T-helper 1 cell treated with Interleukin-12 subunit alpha and Interleukin-12 subunit beta and Interleukin-4 antibody, amounts not matched to agents 30 μg/mL and 1 μg/mL, for 36 hours (primary cell): ENCODE measurements around the gene KRTAP10-10.
"Not testable (repeated sequence)": the region's sequence is repeated elsewhere in the genome, so short reads cannot be mapped to it uniquely, and the experiment has no call there.

Source experiments
- H3K27ac Mint-ChIP-seq: one replicate; pipeline ENCODE4 v1.8.0; 2021; ENCODE audit warnings: mild to moderate bottlenecking, mixed read lengths
- H3K27me3 Mint-ChIP-seq: one replicate; pipeline ENCODE4 v1.8.0; 2021; ENCODE audit warnings: low read depth, mixed read lengths
- H3K36me3 Mint-ChIP-seq: one replicate; pipeline ENCODE4 v1.8.0; 2021; ENCODE audit warnings: low read depth, mixed read lengths
- H3K4me1 Mint-ChIP-seq: one replicate; pipeline ENCODE4 v1.8.0; 2021; ENCODE audit warnings: low read depth, mixed read lengths
- H3K4me3 Mint-ChIP-seq: one replicate; pipeline ENCODE4 v1.8.0; 2021; ENCODE audit warnings: mild to moderate bottlenecking, moderate library complexity, mixed read lengths
- H3K9me3 Mint-ChIP-seq: one replicate; pipeline ENCODE4 v1.8.0; 2021; ENCODE audit warnings: mixed read lengths

KRTAP10-10 gene, protein sequence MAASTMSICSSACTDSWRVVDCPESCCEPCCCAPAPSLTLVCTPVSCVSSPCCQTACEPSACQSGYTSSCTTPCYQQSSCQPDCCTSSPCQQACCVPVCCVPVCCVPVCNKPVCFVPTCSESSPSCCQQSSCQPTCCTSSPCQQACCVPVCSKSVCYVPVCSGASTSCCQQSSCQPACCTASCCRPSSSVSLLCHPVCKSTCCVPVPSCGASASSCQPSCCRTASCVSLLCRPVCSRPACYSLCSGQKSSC

GRCh38 chr21:44637018-44637850 is at the start of gene KRTAP10-10:
Gene KRTAP10-10 (plus strand): TSS chr21:44637356. CDS start chr21:44637418, 62 bp downstream.
- Mint-ChIP-seq H3K27ac (peak within 1 kb of the TSS; percentile 55), H3K27me3 (peaks cover 36% of the 10 kb centered on the region), H3K4me3 (no peak within 1 kb of the TSS), H3K9me3 (peaks cover 44% of the 10 kb centered on the region), H3K36me3 (peaks cover 14% of the 10 kb centered on the region), H3K4me1 (no peaks in the 10 kb centered on the region)

GRCh38 chr21:44589094-44589493 is 48.1 kb upstream of the KRTAP10-10 start:
- no peaks in the 10 kb centered on the region for H3K9me3 Mint-ChIP-seq
- H3K4me1 Mint-ChIP-seq: peaks cover 4% of the 10 kb centered on the region
- H3K27ac Mint-ChIP-seq: no peak overlapping the region
- no peak overlapping the region for H3K4me3 Mint-ChIP-seq
- no peaks in the 10 kb centered on the region for H3K36me3 Mint-ChIP-seq
- peaks cover 49% of the 10 kb centered on the region for H3K27me3 Mint-ChIP-seq

DNA sequence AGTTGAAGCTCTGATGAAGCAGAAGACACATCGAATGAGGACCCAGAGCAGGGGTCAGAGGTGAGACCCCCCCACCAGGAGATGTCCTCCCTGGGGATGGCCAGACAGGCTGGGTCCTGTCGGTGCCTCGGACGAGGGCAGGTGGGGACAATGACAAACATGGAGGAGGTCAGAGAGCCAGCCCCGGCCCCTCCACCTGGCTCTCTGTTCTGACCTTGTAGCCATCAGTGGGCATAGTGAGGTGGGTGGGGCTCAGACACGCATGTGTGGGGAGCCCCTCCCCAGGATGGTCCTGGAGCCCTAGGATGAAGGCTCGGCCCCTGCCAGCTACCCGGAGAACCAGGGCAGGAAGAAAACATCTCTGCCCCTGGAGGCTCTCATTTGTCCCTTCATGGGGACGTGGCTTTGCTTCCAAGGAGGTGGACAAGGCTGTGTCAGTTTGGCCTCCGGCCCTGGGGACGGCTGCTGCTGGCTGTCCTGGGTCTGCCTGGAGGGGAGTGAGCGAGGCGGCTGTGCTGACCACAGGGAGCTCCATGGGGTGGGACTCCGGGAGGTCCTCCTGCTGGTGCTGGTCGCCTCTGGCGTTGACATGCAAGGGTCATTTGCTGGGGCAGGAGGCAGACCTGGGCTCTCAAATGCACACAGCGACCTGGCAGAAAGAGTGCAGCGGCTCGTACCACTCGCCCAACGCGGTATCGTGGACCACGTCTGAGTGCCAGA is 47.4 kb upstream of the KRTAP10-10 start:
- Mint-ChIP-seq H3K9me3 (no peaks in the 10 kb centered on the region), H3K27ac (no peak overlapping the region), H3K27me3 (peaks cover 45% of the 10 kb centered on the region), H3K36me3 (no peaks in the 10 kb centered on the region), H3K4me3 (no peak overlapping the region), H3K4me1 (no peaks in the 10 kb centered on the region)

- Mint-ChIP-seq H3K4me1 (no peaks in the 10 kb centered on the region), H3K36me3 (no peaks in the 10 kb centered on the region), H3K4me3 (no peak overlapping the region), H3K27ac (no peak overlapping the region), H3K9me3 (no peaks in the 10 kb centered on the region), H3K27me3 (peaks cover 46% of the 10 kb centered on the region)
Observed at GRCh38 chr21:44590311-44590721, 46.8 kb upstream of the KRTAP10-10 start.

- H3K36me3 Mint-ChIP-seq, H3K27ac Mint-ChIP-seq: not testable (repeated sequence)
- H3K27me3 Mint-ChIP-seq: peaks cover 39% of the 10 kb centered on the region
Observed at GRCh38 chr21:44590897-44591800, 46.0 kb upstream of the KRTAP10-10 start.

DNA sequence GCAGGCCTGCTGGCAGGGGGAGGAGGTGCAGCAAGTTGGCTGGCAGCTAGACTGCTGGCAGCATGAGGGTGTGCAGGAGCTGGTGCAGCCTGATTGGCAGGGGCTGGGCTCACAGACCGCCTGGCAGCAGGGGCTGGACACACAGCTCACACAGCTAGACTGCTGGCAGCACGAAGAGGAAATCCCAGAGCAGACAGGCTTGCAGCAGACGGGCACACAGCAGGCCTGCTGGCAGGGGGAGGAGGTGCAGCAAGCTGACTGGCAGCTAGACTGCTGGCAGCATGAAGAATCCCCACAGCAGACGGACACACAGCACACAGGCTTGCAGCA is 45.4 kb upstream of the KRTAP10-10 start:
- H3K36me3 Mint-ChIP-seq, H3K9me3 Mint-ChIP-seq, H3K4me3 Mint-ChIP-seq, H3K4me1 Mint-ChIP-seq, H3K27ac Mint-ChIP-seq: not testable (repeated sequence)
- H3K27me3 Mint-ChIP-seq: peaks cover 35% of the 10 kb centered on the region

More at GRCh38 chr21:44590897-44591800, 46.0 kb upstream of the KRTAP10-10 start:
- not testable (repeated sequence) for H3K4me3 Mint-ChIP-seq, H3K9me3 Mint-ChIP-seq, H3K4me1 Mint-ChIP-seq

- H3K9me3 Mint-ChIP-seq: no peaks in the 10 kb centered on the region
- H3K27ac Mint-ChIP-seq: no peak within 1 kb of the TSS
- H3K36me3 Mint-ChIP-seq: no peaks in the 10 kb centered on the region
- H3K27me3 Mint-ChIP-seq: peaks cover 32% of the 10 kb centered on the region
- no peak within 1 kb of the TSS for H3K4me3 Mint-ChIP-seq
- H3K4me1 Mint-ChIP-seq: no peaks in the 10 kb centered on the region
Observed at GRCh38 chr21:44592446-44593311, 44.5 kb upstream of the KRTAP10-10 start, which contains the start of gene KRTAP10-6. Gene KRTAP10-6 (minus strand): TSS chr21:44592505. CDS start chr21:44592484, 21 bp downstream.

- H3K4me3 Mint-ChIP-seq: no peak overlapping the region
- peaks cover 33% of the 10 kb centered on the region for H3K27me3 Mint-ChIP-seq
- no peak overlapping the region for H3K27ac Mint-ChIP-seq
- peaks cover 3% of the 10 kb centered on the region for H3K9me3 Mint-ChIP-seq
- peaks cover 2% of the 10 kb centered on the region for H3K36me3 Mint-ChIP-seq
- no peaks in the 10 kb centered on the region for H3K4me1 Mint-ChIP-seq
Observed at GRCh38 chr21:44593598-44594405, 43.4 kb upstream of the KRTAP10-10 start.

DNA sequence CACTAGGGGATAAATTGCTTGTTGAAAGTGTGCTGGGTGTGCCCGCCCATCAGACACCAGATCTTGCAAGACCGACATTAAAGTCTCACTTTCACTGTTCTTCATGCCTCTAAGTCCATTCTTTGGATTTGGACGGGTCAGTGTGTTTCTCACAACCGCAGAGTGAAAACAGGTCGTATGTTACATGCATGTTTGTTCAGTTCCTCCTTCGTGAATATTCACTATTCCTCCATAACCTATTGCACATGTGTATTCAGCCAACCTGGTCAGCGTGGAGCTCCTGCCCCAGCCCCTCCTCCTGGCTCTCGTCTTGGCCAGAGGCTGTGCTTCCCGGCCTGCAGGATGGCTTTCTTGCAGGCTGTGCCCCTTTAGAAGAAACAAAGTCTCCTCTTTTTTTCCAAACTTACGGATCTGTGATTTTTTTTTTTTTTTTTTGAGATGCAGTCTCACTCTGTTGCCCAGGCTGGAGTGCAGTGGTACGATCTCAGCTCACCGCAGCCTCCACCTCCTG is 42.7 kb upstream of the KRTAP10-10 start:
- Mint-ChIP-seq H3K27ac (no peak overlapping the region), H3K9me3 (peaks cover 4% of the 10 kb centered on the region), H3K27me3 (peaks cover 32% of the 10 kb centered on the region), H3K36me3 (peaks cover 2% of the 10 kb centered on the region), H3K4me1 (no peaks in the 10 kb centered on the region), H3K4me3 (no peak overlapping the region)

GRCh38 chr21:44595524-44595923 is 41.6 kb upstream of the KRTAP10-10 start:
- no peak overlapping the region for H3K4me3 Mint-ChIP-seq
- H3K36me3 Mint-ChIP-seq: peaks cover 2% of the 10 kb centered on the region

DNA sequence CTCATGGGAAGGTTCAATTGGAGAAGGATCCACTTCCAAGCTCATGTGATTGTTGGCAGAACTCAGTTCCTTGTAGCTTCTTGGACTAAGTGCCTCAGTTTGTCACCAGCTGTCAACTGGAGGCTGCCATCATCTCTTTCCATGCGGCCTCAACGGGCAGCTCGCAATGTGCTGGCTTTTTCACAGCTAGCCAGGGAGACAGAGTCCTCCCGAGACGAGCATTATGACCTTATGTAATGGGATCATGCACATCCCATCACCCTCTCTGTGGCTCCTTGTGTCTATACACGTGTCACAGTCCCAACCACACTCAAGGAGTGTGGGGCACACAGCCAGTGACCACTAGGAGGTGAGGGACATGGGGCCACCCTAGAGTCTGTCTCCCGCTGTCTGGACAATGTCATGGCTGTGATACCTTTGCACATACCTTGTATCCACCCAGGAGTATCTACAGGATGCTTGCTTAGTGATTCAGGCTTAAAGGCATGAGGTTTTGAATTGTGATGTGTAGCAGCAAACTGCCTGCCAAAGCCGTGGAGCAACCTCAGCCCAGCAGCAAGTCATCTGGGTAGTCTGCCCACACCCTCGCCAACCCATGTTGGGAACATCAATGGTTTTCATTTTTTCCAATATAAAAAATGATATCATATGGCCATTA is 41.0 kb upstream of the KRTAP10-10 start:
- Mint-ChIP-seq H3K9me3 (peaks cover 4% of the 10 kb centered on the region), H3K27ac (no peak overlapping the region), H3K4me1 (no peaks in the 10 kb centered on the region), H3K27me3 (peaks cover 30% of the 10 kb centered on the region), H3K36me3 (peaks cover 2% of the 10 kb centered on the region), H3K4me3 (no peak overlapping the region)

More at GRCh38 chr21:44595524-44595923, 41.6 kb upstream of the KRTAP10-10 start:
- peaks cover 4% of the 10 kb centered on the region for H3K9me3 Mint-ChIP-seq
- no peaks in the 10 kb centered on the region for H3K4me1 Mint-ChIP-seq
- H3K27ac Mint-ChIP-seq: no peak overlapping the region
- peaks cover 30% of the 10 kb centered on the region for H3K27me3 Mint-ChIP-seq

DNA sequence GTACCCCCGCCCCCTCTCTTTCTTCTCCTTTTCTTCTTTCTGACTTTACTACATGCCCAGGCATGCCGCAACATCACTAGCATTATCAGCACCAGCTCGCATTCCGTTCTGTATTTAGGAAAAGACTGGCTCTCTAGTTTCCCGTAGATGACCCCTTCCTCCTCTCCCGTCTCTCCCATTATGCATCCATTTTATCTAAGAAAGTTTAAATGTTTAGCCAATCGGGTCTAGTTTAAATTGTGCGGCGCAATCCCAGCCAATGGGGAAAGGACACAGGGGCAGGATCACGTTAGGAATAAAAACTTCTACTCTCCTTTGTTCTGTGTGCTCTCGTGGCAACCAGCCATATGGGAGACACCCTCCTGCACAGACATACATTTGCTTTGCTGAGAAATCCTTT is 39.1 kb upstream of the KRTAP10-10 start:
- Mint-ChIP-seq H3K27ac (no peak overlapping the region), H3K36me3 (peaks cover 2% of the 10 kb centered on the region), H3K27me3 (peaks cover 30% of the 10 kb centered on the region), H3K9me3 (peaks cover 4% of the 10 kb centered on the region), H3K4me3 (no peak overlapping the region), H3K4me1 (no peaks in the 10 kb centered on the region)
